Mesothelial cell of epicardium (in vitro differentiated cells): Measurements from ENCODE around the gene ZNF516. TPM values are rescaled to one million over a fixed set of nuclear protein-coding genes. Genes with fewer than 3 reads are reported as not detected.

Source experiments
- DNase-seq, 2 experiments: peaks; one replicate each; pipeline ENCODE4 v3.0.0; 2021; ENCODE audit warnings: low spot score in 2 of 2; ENCODE audit not compliant: unreplicated experiment in 2 of 2
- H3K27ac Mint-ChIP-seq: 2 replicates; pipeline ENCODE4 v1.8.0; 2021; ENCODE audit warnings: mixed read lengths
- H3K27me3 Mint-ChIP-seq: 2 replicates; pipeline ENCODE4 v1.8.0; 2021; ENCODE audit warnings: low read depth, mixed read lengths
- H3K36me3 Mint-ChIP-seq: 2 replicates; pipeline ENCODE4 v1.8.0; 2021; ENCODE audit warnings: mixed read lengths
- H3K4me1 Mint-ChIP-seq: 2 replicates; pipeline ENCODE4 v1.8.0; 2021; ENCODE audit warnings: mixed read lengths
- H3K4me3 Mint-ChIP-seq: 2 replicates; pipeline ENCODE4 v1.8.0; 2021; ENCODE audit warnings: mild to moderate bottlenecking, moderate library complexity, mixed read lengths
- H3K9me3 Mint-ChIP-seq: 2 replicates; pipeline ENCODE4 v1.8.0; 2021; ENCODE audit warnings: mixed read lengths
- CTCF ChIP-seq: fragments of 200-600 bp; sonication (generic); IDR thresholded peaks from one replicate; pipeline ENCODE4 v1.5.0; 2021; ENCODE audit warnings: antibody characterized with exemption; ENCODE audit not compliant: unreplicated experiment
- total RNA-seq: library from RNA; stranded (reverse); gene quantifications from 3 replicates; pipeline ENCODE4 v1.2.1, GENCODE V29; 2021

ZNF516 gene
- total RNA-seq, 1 donor from 2014 or later = 92.1 TPM

GRCh38 chr18:76436342-76436741 is 58.7 kb downstream of the ZNF516 start:
- no peak for DNase-seq
- TF ChIP-seq CTCF = no peak
- H3K9me3 Mint-ChIP-seq = no peaks in the 10 kb centered on the region
- no peak overlapping the region for H3K4me3 Mint-ChIP-seq
- H3K36me3 Mint-ChIP-seq = peaks cover 48% of the 10 kb centered on the region
- H3K27ac Mint-ChIP-seq = no peak overlapping the region
- H3K4me1 Mint-ChIP-seq = peaks cover 19% of the 10 kb centered on the region
- H3K27me3 Mint-ChIP-seq = no peaks in the 10 kb centered on the region

- TF ChIP-seq CTCF = no peak
- Mint-ChIP-seq H3K36me3 (peaks cover 44% of the 10 kb centered on the region), H3K27me3 (no peaks in the 10 kb centered on the region), H3K27ac (peak overlapping the region; percentile 68), H3K4me1 (peaks cover 22% of the 10 kb centered on the region), H3K9me3 (no peaks in the 10 kb centered on the region), H3K4me3 (no peak overlapping the region)
- DNase-seq = no peak
These were observed 59.6 kb downstream of the ZNF516 start for GRCh38 chr18:76435316-76435989.

GRCh38 chr18:76434452-76434851 is 60.6 kb downstream of the ZNF516 start:
- H3K4me1 Mint-ChIP-seq = peaks cover 17% of the 10 kb centered on the region
- H3K36me3 Mint-ChIP-seq = peaks cover 42% of the 10 kb centered on the region
- DNase-seq = no peak
- no peaks in the 10 kb centered on the region for H3K9me3 Mint-ChIP-seq
- H3K4me3 Mint-ChIP-seq = no peak overlapping the region
- no peaks in the 10 kb centered on the region for H3K27me3 Mint-ChIP-seq
- no peak for TF ChIP-seq CTCF
- no peak overlapping the region for H3K27ac Mint-ChIP-seq

GRCh38 chr18:76433788-76434187 is 61.3 kb downstream of the ZNF516 start:
- H3K4me1 Mint-ChIP-seq = peaks cover 12% of the 10 kb centered on the region
- no peaks in the 10 kb centered on the region for H3K27me3 Mint-ChIP-seq
- H3K4me3 Mint-ChIP-seq = no peak overlapping the region
- H3K36me3 Mint-ChIP-seq = peaks cover 39% of the 10 kb centered on the region
- H3K9me3 Mint-ChIP-seq = no peaks in the 10 kb centered on the region
- no peak for TF ChIP-seq CTCF
- H3K27ac Mint-ChIP-seq = no peak overlapping the region
- no peak for DNase-seq

GRCh38 chr18:76432970-76433767 is 61.9 kb downstream of the ZNF516 start:
- no peaks in the 10 kb centered on the region for H3K9me3 Mint-ChIP-seq
- no peak for TF ChIP-seq CTCF
- H3K36me3 Mint-ChIP-seq = peaks cover 39% of the 10 kb centered on the region
- no peak for DNase-seq
- no peaks in the 10 kb centered on the region for H3K27me3 Mint-ChIP-seq
- H3K4me1 Mint-ChIP-seq = peaks cover 6% of the 10 kb centered on the region
- no peak overlapping the region for H3K27ac Mint-ChIP-seq
- H3K4me3 Mint-ChIP-seq = no peak overlapping the region
